PFSK-1 (cell line): Measurements from ENCODE around the gene HAPLN3.

Experiments used
- SIN3A ChIP-seq: IDR thresholded peaks from 2 replicates; pipeline ENCODE4 v1.6.1; 2012; ENCODE audit warnings: mild to moderate bottlenecking, low read length, moderate library complexity, borderline replicate concordance; ENCODE audit not compliant: insufficient read depth
- TAF1 ChIP-seq: IDR thresholded peaks from 2 replicates; pipeline ENCODE4 v1.6.1; 2012; ENCODE audit warnings: low read length, control low read depth, borderline replicate concordance; ENCODE audit not compliant: insufficient read depth

GRCh38 chr15:88904624-88905327 lies 9.4 kb upstream of the HAPLN3 start:
- TF ChIP-seq SIN3A (no peak), TAF1 (no peak)
